PFSK-1 (cell line): Measurements from ENCODE around the gene ZNF469.

Experiments
- FOXP2 ChIP-seq: optimal IDR thresholded peaks from 2 replicates; pipeline ENCODE3; 2011; ENCODE audit warnings: borderline replicate concordance, control low read depth, inconsistent platforms; ENCODE audit not compliant: insufficient read depth; ENCODE audit errors: extremely low read length, extremely low read depth
- POLR2AphosphoS5 ChIP-seq: IDR thresholded peaks from 2 replicates; pipeline ENCODE4 v1.6.1; 2012; ENCODE audit warnings: low read depth, mild to moderate bottlenecking, control low read depth, low read length, moderate library complexity
- SIN3A ChIP-seq: IDR thresholded peaks from 2 replicates; pipeline ENCODE4 v1.6.1; 2012; ENCODE audit warnings: mild to moderate bottlenecking, low read length, moderate library complexity, borderline replicate concordance; ENCODE audit not compliant: insufficient read depth
- TAF1 ChIP-seq: IDR thresholded peaks from 2 replicates; pipeline ENCODE4 v1.6.1; 2012; ENCODE audit warnings: low read length, control low read depth, borderline replicate concordance; ENCODE audit not compliant: insufficient read depth
- TF ChIP-seq, protein P1 (sequence below), 2 experiments: IDR thresholded peaks; 2 replicates each; pipeline versions ENCODE4 v1.6.1 to v1.8.0; 2011 to 2012; ENCODE audit warnings: low read depth in 2 of 2, low read length in 2 of 2, control low read depth in 1 of 2, inconsistent platforms in 1 of 2, mild to moderate bottlenecking in 1 of 2, moderate library complexity in 1 of 2; ENCODE audit not compliant: insufficient read depth in 1 of 2

Gene ZNF469

DNA sequence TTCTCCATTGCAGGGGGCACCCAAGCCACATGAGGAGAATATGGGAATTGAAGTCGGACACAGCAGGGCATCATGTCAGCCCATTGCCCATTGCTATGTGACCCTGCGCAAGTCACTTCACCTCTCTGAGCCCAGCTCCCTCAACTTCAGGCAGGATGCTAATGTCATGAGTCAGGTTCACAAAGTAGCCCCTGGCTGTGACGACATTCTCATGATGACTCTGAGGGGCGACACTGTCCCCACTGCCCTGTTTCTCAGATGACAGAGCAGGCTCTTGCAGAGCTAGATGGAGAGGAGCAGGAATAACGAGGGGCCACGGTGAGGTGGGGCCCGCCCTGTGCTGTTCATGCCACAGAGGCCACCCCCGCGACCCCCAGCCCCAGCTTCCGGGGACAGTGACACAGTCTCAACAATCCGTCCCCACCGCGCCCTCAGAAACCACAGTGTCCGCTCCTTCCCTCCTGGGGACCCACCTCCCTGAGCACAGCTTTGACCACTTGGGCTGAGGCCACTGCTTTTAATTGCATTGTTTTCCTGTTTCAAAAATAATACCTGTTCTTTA, 13.2 kb upstream of the ZNF469 start:
- no peak for TF ChIP-seq SIN3A
- TF ChIP-seq, protein P1, sequence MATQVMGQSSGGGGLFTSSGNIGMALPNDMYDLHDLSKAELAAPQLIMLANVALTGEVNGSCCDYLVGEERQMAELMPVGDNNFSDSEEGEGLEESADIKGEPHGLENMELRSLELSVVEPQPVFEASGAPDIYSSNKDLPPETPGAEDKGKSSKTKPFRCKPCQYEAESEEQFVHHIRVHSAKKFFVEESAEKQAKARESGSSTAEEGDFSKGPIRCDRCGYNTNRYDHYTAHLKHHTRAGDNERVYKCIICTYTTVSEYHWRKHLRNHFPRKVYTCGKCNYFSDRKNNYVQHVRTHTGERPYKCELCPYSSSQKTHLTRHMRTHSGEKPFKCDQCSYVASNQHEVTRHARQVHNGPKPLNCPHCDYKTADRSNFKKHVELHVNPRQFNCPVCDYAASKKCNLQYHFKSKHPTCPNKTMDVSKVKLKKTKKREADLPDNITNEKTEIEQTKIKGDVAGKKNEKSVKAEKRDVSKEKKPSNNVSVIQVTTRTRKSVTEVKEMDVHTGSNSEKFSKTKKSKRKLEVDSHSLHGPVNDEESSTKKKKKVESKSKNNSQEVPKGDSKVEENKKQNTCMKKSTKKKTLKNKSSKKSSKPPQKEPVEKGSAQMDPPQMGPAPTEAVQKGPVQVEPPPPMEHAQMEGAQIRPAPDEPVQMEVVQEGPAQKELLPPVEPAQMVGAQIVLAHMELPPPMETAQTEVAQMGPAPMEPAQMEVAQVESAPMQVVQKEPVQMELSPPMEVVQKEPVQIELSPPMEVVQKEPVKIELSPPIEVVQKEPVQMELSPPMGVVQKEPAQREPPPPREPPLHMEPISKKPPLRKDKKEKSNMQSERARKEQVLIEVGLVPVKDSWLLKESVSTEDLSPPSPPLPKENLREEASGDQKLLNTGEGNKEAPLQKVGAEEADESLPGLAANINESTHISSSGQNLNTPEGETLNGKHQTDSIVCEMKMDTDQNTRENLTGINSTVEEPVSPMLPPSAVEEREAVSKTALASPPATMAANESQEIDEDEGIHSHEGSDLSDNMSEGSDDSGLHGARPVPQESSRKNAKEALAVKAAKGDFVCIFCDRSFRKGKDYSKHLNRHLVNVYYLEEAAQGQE (IDR thresholded peaks at IDR 0.05; ENCODE audit: insufficient read depth in 1 of 2, low read depth in 2 of 2, low read length in 2 of 2), result no peak
- no peak for TF ChIP-seq TAF1
- no peak for TF ChIP-seq POLR2AphosphoS5
- TF ChIP-seq FOXP2, result no peak

DNA sequence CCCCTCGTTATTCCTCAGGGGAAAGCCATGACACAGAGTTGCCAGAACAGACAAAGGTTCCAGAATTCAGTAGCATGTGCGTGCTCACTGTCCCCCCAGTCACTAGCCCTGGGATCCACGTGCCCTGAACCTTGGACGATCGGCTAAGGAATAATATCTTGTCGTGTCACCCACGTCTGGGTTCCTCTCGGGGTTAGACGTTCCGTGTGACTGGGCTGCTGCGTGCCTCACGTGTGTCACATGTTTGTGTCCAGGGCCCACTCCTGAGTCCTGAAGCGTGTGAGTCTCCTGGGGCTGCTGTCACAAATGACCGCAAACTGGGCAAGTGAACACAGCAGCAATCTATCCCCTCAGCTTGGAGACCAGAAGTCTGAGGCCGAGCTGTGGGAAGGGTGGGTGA, 12.4 kb upstream of the ZNF469 start:
- TF ChIP-seq POLR2AphosphoS5 (no peak), FOXP2 (no peak), SIN3A (no peak), TAF1 (no peak)
- TF ChIP-seq, protein P1 (IDR thresholded peaks at IDR 0.05; ENCODE audit: insufficient read depth in 1 of 2, low read depth in 2 of 2, low read length in 2 of 2), result no peak

DNA sequence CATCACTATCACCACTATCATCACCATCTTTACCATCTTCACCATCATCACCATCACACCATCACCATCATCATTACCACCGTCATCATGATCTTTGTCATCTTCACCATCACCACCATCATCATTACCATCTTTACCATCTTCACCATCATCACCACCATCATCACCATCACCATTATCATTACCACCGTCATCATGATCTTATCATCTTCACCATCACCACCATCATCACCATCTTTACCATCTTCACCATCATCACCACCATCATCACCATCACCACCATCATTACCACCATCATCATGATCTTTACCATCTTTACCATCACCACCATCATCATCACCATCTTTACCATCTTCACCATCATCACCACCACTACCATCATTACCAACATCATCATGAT, 10.2 kb upstream of the ZNF469 start:
- no peak for TF ChIP-seq FOXP2
- TF ChIP-seq SIN3A, result no peak
- no peak for TF ChIP-seq TAF1
- TF ChIP-seq, protein P1 (IDR thresholded peaks at IDR 0.05; ENCODE audit: insufficient read depth in 1 of 2, low read depth in 2 of 2, low read length in 2 of 2), result no peak
- no peak for TF ChIP-seq POLR2AphosphoS5

DNA sequence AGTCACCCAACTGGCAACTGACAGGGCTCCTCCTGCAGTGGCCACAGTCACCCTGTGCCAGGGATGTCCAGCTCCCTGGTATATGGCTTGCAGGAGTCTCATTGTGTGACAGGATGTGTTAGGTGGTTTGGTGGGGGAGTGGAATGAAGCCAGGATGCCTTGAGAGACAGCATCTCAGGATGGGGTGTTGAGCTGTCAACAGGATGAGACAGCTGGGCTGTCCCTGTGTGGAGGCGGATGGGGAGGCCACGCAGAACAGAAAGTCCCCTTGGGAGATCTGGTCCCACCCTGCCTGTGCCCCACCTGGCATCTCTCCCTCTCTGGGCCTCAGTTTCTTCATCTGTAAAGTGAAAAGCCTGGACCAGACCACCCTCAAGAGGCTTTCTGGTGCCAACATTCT, 9.5 kb upstream of the ZNF469 start:
- no peak for TF ChIP-seq SIN3A

DNA sequence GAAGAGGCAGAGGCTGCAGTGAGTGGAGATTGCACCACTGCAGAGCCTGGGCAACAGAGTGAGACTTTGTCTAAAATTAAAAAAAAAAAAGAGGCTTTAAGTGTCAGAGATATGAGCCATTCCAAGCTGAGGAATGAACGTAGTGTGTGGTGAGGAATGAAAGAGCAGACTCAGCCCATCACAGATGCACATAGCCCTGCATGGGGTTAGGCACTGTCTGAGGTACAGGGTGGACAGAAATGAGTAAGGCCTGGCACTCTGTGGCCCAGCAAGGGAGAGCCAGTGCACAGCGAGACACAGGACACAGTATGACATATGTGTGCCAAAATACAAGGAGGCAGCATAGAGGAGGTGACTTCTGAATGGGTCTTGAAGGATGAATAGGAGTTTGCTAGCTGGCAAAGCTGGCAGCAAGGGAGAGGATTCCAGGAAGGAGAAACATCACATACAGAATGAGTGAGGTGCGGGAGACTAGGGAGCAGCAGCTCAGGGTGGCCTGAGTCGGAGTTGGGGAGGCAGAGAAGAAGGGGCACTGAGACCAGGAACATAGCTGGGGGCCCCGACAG, 8.7 kb upstream of the ZNF469 start:
- no peak for TF ChIP-seq FOXP2

DNA sequence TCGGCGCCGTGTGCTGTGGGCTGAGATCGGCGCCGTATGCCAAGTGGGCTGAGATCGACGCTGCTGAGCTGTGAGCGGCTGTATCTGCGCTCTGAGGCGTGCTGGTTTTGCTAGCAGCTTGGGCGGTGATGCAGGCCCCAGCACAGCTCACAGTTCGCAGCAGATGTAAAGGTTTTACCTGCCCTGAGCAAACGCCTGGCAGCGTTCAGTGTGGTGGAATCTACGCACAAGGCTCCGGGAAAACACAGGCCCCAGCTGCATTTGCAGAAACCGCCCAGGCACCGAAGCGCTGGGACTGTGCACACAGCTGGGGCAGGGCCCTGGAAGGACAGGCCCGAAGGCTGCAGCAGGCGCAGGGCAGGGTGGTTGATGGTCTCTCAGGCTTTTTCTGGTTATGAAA, 8.0 kb upstream of the ZNF469 start:
- TF ChIP-seq FOXP2 (no peak), TAF1 (no peak), POLR2AphosphoS5 (no peak), SIN3A (no peak)
- TF ChIP-seq, protein P1 (IDR thresholded peaks at IDR 0.05; ENCODE audit: insufficient read depth in 1 of 2, low read depth in 2 of 2, low read length in 2 of 2), result no peak
